HG02759 (cell line): Measurements from ENCODE around the gene MPC1.
"Not testable (repeated sequence)": the region's sequence is repeated elsewhere in the genome, so short reads cannot be mapped to it uniquely, and the experiment has no call there.

Experiments
- ATAC-seq: cut with Tn5 transposase; IDR thresholded peaks from one replicate; pipeline ENCODE4 v1.9.1; 2021; ENCODE audit warnings: mild to moderate bottlenecking, moderate library complexity; ENCODE audit not compliant: unreplicated experiment

Gene MPC1

DNA sequence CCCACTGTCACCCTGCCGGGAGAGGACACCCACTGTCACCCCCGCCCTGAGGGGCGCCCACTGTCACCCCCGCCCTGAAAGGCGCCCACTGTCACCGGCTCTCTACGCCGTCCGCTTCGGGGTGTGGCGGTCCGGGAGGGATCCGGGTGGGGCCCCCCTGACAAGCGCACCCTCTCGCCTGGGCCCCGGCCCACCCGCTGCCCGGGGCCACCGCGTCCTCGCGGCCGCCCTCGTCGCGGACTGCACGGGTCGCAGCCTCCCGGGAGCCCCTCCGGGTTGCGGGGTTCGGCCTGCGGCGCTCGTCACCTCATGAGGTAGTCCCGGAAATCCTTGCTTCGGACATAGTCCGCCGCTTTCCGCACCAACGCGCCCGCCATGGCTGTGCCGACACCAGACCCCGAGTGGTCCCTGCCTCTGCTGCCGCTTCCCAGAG, 224 bp downstream of the MPC1 start:
- ATAC-seq = peak; percentile 13

DNA sequence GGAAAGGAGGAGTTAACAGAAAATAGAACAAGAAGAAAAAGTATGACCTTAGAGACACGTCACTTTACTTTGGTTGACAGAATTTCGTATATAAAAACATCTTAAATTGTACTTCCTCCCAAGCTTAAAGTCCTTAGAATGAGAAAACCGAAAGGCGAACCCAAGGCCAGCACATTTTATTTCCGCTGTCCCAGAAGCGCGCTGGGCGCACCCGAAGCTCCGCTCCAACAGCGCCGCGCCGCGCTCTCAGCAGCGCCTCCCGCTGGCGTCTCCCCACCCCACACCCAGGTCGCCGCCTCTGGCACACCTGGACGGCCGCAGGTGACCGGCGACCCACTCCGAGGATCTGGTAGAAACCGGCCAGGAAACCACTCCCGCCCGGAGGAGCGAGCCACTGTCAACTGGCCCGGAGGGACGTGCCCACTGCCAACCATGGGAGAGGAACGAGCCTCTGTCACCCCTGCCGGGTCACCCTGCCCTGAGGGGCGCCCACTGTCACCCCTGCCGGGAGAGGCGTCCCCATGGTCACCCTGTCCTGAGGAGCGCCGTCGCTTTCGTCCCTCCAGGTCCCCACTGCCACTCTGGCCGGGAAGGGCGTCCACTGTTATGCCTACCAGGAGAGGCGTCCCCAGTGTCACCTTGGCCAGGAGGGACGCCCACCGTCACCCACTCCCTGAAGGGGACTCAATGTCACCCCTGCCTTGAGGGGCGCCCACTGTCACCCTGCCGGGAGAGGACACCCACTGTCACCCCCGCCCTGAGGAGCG, 824 bp downstream of the MPC1 start:
- ATAC-seq = peak; percentile 44

DNA sequence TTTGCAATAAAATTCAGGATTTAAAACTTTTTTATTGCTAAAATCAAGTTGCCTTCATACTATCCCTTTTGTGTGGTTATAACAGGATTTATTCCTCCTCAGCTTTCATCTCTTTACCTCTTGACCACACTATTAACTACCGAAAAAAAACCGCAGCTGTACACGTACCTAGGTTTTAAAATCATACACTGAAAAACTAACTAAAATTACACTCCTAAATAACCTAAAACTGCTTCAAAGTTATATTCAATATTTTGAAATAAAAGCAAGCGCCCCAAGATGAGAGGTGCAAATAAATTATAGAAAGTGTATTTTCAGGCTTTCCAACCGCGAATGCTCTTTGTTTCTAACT, 1.4 kb downstream of the MPC1 start:
- no peak for ATAC-seq

DNA sequence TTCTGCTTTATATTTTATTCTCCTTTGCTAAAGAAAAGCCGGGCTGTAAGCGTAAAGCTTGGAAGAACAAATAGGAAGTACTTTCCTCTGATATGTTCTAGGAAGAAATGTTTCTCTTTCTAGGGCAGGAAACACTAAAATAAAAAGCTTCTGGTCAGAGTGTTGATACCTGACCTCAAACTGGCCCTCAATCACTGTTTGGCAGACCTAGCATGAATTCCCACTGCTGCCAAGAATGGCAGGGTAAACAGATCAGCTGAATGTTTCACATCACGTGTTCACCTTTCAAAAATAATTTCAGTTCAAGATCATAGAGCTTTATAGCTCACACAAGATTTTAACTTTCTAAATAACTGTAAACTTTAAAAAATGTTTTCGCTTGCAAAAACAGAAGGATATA, 2.9 kb downstream of the MPC1 start:
- no peak for ATAC-seq

DNA sequence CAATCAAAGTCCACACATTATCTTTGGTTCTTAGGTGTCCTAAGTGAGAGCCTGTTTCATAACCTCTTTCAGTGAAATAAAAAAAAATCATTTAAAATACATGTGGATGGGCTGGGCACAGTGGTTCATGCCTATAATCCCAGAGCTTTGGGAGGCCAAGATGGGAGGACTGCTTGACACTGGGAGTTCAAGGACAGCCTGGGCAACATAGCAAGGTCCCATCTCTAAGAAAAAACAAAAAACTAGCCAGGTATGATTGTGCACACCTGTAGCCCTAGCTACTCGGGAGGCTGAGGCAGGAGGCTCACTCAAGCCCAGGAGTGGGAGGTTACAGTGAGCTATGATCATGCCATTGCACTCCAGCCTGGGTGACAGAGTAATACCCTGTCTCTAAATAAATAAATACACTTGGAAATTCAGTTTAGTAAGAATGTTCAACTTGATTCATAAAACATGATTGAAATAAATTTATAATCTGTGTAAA, 3.6 kb downstream of the MPC1 start:
- no peak for ATAC-seq

DNA sequence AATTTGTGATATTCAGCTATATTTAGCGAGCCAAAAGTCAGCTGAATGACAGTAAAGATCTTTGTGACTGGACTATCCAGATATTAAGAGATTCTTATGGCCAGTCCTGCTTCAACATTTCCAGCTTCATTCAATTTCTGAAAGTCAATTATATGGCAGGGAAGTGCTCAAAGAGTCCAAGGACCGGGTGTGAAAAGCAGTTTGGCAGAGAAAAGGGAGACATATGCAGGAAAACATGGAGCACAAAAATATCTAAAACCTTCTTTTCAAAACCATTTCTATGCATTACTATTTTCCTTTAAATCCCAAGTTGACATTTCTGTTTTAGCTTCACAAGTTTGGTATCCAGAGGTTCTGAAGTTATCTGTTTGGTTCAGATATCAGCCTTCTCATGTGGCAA, 5.0 kb downstream of the MPC1 start:
- ATAC-seq = no peak

DNA sequence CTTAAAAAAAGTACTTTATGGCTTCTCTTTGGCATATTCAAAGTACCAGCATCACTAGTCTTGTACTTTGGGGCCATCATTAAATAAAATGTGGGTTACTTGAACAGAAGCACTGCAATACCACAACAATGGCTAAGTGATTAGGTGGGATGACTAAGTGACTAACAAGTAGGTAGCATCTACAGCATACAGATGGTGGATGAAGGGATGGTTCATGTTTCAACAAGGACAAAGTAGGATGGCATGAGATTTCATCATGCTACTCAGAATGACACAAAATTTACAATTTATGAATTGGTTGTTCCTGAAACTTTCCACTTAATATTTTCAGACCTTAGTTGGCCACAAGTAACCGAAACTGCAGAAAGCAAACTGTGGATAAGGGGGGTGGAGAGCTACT, 7.7 kb downstream of the MPC1 start:
- ATAC-seq = no peak

DNA sequence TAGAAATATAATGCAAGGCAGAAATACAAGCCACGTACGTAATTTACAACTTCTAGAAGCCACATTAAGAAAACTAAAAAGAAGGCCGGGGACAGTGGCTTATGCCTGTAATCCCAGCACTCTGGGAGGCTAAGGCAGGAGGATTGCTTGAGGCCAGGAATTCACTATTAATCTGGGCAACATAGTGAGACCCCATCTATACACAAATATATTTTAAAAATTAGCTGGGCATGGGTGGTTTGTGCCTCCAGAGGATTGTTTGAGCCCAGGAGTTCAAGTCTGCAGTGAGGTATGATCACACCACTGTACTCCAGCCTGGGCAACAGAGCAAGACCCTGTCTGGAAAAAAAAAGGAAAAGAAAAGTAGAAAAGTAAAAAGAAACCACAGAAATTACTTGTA, 12.3 kb downstream of the MPC1 start:
- ATAC-seq = no peak

DNA sequence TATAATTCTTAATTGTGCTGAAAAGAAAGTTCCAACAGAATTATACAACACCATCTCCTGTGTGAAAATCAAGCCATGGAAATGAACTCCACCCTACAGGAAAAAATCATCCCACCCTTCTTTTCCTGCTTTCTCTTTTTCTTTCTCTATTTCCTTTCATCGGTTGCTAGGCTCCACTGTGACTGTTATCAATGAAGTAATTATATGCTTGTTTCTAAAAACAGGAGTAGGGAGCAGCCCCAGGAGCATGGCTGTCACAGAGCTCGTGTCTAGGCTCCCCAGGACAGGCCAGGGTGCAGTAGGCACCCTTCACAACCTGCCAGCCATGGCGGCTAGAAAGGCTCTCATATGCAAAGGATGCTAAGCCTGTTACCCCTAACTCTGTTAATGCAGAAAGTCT, 13.0 kb downstream of the MPC1 start:
- ATAC-seq = no peak

DNA sequence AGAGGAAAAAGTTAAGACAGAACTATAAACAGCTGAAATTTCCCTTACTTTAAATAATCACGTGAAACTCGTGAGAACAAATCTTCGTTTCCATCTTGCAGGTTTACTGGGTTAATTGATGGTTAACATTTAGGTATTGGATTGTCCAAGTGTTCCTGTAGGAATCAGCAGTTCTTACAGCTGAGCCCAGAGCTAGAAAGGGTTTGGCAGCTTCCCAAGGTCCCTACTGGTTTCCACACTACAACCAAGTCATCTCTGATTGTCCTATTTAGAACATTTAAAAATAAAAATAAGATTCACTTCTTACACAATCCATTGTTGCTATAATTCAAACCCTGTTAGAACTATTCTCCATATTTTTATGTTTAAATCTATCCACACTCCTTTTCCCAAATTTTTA, 15.8 kb downstream of the MPC1 start:
- ATAC-seq = no peak

DNA sequence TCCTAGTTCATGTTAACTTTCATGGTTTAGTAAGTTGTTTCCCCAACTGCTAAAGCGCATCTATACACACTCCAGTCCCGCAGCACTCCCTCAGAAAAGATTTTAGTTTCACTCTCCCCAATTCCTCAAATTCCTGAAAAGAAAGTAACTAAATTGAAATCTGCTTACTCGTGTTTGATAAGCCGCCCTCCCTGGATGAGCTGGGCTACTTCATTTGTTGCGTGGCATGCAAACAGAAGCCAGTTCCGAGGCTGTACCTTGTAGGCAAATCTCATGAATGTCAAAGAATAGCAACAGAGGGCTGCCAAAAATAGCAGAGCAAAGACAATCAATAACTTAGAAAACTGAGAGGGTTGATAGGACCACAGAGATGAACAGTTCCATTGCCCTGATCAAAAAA, 16.9 kb downstream of the MPC1 start:
- ATAC-seq = peak; percentile 73

DNA sequence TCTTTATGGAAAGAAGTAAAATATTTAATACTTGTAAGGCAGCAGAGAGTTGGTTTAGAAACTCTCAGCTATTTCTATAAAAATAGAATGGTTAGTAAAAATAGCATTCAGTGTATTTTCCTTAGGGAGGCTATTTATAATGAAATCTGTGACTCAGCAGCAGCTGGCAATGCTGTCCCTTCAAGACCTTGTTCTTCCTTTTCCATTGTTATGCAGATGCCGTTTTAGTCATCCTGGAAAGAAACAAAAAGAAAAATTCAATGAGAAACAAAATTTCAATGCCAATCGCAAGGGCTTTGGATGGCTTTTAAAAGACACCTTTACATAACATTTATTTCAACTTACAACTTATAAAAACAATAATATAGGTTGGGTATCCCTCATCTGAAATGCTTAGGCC, 17.5 kb downstream of the MPC1 start:
- no peak for ATAC-seq

DNA sequence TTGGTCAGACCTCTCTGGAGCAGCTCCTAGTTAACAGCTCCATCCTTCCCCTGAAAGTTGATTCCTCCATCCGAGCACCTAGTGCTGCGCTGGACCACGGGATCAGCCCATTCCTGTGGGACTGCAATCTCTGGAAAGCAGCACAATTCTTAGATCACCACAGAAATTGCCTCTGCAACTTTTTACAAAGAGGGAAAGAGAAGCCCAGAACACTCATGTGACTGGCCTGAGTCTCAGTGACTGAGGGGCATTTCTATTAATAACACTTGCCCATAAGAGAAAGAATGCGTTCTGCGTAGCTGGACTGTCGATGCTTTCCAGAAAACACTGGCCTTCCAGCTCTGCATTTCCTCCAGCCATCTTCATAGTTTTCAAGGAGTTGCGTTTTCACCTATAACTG, 18.3 kb downstream of the MPC1 start:
- ATAC-seq = no peak

DNA sequence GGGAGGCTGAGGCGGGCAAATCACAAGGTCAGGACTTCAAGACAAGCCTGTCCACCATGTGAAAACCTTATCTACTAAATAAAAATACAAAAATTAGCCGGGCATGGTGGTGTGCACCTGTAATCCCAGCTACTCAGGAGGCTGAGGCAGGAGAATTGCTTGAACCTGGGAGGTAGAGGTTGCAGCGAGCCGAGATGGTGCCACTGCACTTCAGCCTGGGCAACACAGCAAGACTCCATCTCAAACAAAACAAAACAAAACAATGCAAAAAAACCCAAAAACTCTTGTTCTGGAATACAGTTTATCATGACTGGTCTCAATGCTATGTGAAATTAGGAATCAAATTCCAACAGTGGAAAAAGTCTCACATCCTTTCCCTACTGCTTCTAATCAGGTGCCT, 20.3 kb downstream of the MPC1 start:
- ATAC-seq = not testable (repeated sequence)

DNA sequence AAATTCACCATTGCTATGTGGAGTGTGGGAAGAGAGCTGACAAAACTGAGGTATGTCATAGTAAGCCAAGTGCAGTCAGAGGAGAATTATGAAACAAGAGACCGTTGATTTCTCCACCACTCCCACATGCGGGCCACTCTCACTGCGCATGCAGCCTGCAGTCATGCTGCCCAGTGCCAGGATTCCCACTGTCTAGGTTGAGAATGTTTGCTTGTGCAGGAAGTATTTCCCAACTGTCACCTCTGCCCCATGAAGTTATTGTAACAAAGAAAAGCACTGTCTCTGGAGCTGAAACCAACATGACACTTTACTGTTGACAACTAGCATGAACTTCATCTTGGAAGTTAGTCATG, 21.7 kb downstream of the MPC1 start:
- ATAC-seq = no peak

DNA sequence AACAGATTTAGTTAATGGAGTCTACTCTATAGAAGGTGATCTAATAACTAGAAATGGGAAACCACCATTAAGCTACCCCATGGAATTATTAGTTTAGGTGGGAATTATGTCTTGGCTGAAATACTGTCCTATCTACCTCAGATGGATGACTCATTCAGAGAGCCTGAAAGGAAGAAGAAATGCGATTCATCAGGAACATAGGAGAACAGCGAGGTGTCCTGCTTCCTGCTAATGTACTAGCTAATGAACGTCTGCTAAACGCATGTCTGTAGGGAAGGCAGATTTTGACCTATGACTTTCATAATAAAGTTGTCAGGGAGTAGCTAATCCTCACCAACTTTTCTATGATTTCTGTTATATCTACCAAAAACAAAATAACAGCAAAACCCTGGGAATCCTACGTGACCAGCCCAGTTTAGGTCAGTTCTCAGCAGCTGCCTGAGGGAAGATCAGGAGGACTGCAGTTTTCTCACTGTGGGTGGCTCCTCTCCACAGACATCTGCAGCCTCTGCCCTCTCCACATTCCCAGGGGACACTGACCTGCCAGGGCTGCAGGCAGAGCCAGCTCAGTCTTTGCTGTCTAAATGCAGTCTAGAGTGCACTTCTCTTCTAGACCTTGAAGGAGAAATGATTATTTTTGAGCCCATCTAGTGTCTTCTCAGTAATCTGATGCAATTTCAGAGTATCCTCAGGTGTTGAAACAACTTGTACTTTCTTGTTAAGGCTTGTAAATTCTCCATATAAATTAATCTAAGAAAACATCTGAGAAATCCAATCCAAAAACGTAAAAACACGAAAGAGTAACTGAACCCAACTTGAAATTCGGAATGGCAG, 22.3 kb downstream of the MPC1 start:
- no peak for ATAC-seq

DNA sequence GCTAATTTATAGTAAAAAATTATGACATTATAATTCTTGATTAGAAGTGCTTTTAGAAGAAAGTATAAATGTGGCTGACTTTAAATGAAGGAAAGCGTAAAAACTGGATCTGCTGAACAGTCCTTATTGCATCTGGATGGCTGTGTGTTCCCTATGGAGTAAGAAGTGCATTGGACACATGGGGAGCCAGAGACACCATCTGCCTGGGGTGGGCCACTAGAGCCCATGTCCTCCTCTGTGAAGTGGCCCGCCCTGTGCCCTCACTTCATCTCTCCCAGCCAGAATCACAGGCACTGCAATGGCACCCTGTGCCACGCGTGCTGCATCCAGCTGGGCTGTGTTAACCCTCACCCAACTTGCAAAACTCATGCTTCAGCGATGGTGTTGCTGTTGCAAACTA, 27.2 kb downstream of the MPC1 start:
- ATAC-seq = no peak

DNA sequence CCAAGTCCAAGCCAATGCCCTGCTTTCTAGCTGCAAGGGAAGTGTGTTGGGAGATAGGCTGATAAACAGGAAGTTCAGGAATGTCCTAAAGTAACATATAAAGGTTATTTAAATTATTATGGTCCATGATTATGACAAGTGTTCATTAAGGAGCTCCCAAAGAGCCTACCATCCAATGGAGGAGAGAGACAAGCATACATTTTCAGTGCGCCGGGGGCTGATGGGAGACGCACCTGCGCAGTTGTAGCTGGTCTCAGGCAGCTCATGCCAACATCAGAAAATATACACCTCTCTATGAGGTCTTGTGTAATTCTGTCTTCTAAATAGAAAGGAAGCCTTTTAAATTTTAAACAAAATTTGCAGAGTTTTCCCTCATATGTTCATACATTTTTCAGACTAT, 27.8 kb downstream of the MPC1 start:
- ATAC-seq = no peak

DNA sequence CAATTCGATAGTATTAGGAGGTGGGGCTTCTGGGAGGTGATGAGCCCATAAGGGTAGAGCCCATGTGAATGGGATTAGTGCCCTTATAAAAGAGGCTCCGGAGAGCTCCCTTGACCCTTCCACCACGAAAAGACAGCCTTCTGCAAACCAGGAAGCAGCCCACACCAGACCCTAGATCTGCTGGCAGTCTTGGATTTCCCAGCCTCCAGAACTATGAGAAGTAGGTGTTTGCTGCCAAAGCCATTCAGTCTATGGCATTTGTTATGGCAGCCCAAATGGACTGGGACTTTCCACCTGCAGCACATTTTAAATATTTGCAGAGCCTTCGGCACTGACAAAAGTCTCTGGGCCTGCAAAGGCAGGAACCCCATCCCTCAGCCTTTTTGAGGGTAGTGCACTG, 28.6 kb downstream of the MPC1 start:
- no peak for ATAC-seq

DNA sequence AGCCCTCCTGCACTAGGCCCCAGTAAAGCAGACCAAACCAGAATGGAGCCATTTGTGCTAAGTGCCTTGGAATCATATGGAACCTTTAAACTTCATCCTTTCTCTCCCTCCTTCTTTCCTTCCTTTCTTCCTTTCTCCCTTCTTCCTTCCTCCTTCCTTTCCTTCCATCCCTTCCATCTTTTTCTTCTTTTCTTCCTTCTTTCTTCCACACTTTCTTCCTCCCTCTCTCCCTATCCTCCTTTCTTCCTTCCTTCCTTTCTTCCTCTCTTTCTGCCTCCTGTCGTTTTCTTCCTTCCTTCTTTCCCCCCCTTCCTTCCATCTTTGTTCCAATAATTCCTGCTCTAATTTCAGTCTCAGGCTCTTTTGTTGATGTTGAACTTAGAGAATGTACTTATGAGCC, 29.2 kb downstream of the MPC1 start:
- no peak for ATAC-seq

DNA sequence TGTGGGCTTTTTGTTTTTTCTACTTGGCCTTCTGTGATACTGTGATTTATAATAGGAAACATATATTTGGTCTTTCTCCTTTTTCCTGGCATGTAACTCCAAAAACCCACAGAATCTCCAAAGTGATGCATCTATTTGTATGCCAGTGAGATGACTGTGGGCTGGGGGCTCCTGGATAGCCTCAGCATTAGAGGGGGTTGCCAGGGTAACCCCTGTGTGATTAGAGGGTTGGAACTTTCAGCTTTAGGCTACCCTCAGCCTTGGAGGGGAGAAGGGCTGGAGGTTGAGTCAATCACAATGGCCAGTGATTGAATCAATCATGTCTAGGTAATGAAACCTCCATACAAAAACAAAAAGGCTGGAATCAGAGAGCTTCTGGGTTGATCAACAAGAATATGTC, 29.8 kb downstream of the MPC1 start:
- no peak for ATAC-seq

DNA sequence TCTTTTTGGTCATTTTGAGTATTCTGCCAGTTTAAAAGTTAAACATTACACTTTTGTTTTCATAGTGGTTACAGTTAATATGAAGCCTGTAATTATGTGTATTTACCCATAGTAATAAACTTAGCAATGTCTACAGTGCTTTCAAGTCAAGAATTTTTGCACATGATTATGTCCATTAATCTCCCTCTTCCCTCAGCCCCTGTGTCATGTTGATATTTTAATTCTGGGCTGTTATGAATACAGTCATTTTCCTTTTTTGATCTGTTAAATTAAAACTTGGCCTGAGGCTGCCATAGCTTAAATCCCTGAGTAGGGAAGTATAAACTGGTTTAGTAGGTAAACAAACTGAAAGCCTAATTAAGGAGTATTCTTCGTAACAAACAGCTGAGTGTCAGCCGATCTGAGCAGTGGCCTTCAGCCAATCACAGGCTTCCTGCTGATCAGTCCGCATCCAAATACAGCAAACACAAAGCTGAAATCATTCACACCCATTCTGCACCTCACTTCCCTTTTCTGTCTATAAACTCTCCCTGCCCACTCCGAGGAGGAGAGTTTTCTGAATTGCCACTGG, 30.9 kb downstream of the MPC1 start:
- peak; percentile 95 for ATAC-seq
